Cardiac muscle cell (in vitro differentiated cells and primary cell): ENCODE measurements around the gene PKHD1. TPM values are rescaled to one million over a fixed set of nuclear protein-coding genes. Genes with fewer than 3 reads are reported as not detected.
"Not testable (repeated sequence)": the region's sequence is repeated elsewhere in the genome, so short reads cannot be mapped to it uniquely, and the experiment has no call there.

Experiments used
- DNase-seq, 2 donors: peaks; one replicate each; pipeline versions ENCODE4 v3.0.0 to v3.0.0-alpha.2; 2010 to 2017; ENCODE audit warnings: low read depth in 1 of 2, low spot score in 1 of 2
- H3K27ac ChIP-seq: fragments of 200-600 bp; sonication (generic); 2 replicates; pipeline ENCODE4 v1.5.1; 2016
- H3K27me3 ChIP-seq: fragments of 200-600 bp; sonication (generic); 2 replicates; pipeline ENCODE4 v1.6.0; 2016; ENCODE audit warnings: control low read depth
- H3K36me3 ChIP-seq: fragments of 200-600 bp; sonication (generic); 2 replicates; pipeline ENCODE4 v1.5.1; 2016; ENCODE audit warnings: control low read depth
- H3K4me1 ChIP-seq: fragments of 200-600 bp; sonication (generic); 2 replicates; pipeline ENCODE4 v1.8.1; 2017; ENCODE audit warnings: low read depth, mild to moderate bottlenecking, mixed run types
- H3K4me3 ChIP-seq: fragments of 200-600 bp; sonication (generic); 2 replicates; pipeline ENCODE4 v1.5.1; 2016; ENCODE audit warnings: mild to moderate bottlenecking
- H3K9me3 ChIP-seq: fragments of 200-600 bp; sonication (generic); 2 replicates; pipeline ENCODE4 v1.5.1; 2017; ENCODE audit warnings: low read depth, mild to moderate bottlenecking, control low read depth
- CTCF ChIP-seq: IDR thresholded peaks from 2 replicates; pipeline ENCODE4 v1.5.1; 2012; ENCODE audit warnings: low read depth, mild to moderate bottlenecking, low read length
- polyA plus RNA-seq: library from polyadenylated mRNA; unstranded; fragments of >200 nt; fragmentation: Nextera tagmentation; extraction: Ambion mirVana; gene quantifications from 2 replicates; pipeline ENCODE4 v1.2.1, GENCODE V29; 2016
- total RNA-seq: library from RNA; depleted of rRNA; stranded (reverse); fragments of >200 nt; gene quantifications from 2 replicates; pipeline ENCODE4 v1.2.3, GENCODE V29; 2016

Gene PKHD1
- total and polyA plus RNA-seq, 2 experiments from 2014 or later: not detected

DNA sequence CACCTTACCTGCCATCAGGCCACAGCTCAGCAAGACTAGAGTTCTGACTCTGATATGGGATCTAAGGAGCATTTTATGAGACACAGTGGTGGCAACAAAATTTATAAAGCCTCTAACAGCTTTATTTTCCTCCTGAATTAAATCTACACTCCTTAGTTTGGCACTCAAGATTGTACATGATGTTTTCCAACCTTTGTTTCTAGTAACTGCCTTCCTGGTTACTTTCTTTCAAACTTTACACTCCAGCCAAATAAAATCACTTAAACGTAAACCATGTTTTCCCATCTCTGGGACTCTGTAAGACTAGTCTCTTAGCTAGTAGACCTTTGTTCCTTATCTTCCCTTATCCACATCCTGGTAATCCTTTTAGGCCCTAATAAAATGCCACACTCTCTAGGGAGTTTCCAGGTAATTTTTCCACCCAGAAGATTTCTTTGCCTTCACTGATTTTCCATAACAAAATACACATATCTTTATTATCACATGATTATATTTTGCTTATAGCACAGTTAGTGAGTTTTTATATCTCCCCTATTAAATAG lies 92.1 kb downstream of the PKHD1 start:
- TF ChIP-seq CTCF: no peak
- H3K27ac ChIP-seq: no peak overlapping the region
- H3K4me1 ChIP-seq: peaks cover 3% of the 10 kb centered on the region
- DNase-seq: no peak
- no peaks in the 10 kb centered on the region for H3K9me3 ChIP-seq
- H3K4me3 ChIP-seq: no peak overlapping the region
- peaks cover 9% of the 10 kb centered on the region for H3K27me3 ChIP-seq
- H3K36me3 ChIP-seq: no peaks in the 10 kb centered on the region

DNA sequence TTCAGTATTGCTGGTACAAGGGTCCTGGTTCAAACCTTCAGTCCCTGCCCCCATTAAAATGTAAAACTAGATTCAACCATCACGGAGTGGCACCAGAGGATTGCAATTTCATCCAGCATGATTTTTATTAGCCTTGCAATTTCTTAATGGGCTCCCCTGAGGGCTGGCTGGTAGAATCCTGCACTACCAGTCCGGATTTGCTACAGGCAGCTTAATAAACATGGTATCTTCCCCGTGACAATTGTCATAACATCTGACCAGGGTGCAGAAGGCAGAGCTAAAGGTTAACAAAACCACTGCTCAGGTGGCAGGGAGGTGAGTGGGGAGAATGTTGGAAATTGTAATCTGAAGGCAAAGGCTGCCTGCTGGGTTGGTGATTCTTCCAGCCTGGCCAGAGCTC lies 94.5 kb downstream of the PKHD1 start:
- TF ChIP-seq CTCF: no peak

DNA sequence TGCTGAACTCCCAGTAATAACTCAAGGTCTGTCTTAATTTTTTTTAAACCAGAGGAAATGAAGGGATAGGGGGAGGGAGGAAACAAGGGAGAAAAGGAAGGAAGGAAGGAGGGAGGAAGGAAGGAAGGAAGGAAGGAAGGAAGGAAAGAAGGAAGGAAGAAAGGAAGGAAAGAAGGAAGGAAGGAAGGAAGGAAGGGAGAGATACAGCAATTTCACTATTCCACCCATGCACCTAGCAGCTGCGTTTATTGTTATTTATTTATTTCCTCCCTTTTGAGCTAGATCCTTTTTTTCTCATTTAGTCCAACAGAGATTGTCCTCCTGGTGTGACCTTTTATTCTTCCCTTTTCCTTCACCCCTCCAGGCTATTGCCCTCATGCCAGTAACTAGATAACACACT lies 97.6 kb downstream of the PKHD1 start:
- Histone ChIP-seq H3K36me3 (no peaks in the 10 kb centered on the region), H3K4me1 (no peaks in the 10 kb centered on the region), H3K4me3 (no peak overlapping the region), H3K27me3 (peaks cover 9% of the 10 kb centered on the region), H3K9me3 (no peaks in the 10 kb centered on the region), H3K27ac (no peak overlapping the region)
- no peak for DNase-seq
- TF ChIP-seq CTCF: no peak

More for the DNA sequence above, 94.5 kb downstream of the PKHD1 start:
- DNase-seq: no peak
- peaks cover 9% of the 10 kb centered on the region for H3K27me3 ChIP-seq
- H3K36me3 ChIP-seq: no peaks in the 10 kb centered on the region
- H3K4me1 ChIP-seq: peaks cover 3% of the 10 kb centered on the region
- H3K4me3 ChIP-seq: no peak overlapping the region
- no peak overlapping the region for H3K27ac ChIP-seq
- H3K9me3 ChIP-seq: no peaks in the 10 kb centered on the region

GRCh38 chr6:51986864-51987263 lies 100.5 kb downstream of the PKHD1 start:
- H3K36me3 ChIP-seq: no peaks in the 10 kb centered on the region
- no peak for DNase-seq
- H3K4me3 ChIP-seq: no peak overlapping the region
- H3K9me3 ChIP-seq: no peaks in the 10 kb centered on the region
- H3K4me1 ChIP-seq: no peaks in the 10 kb centered on the region
- no peak for TF ChIP-seq CTCF
- no peak overlapping the region for H3K27ac ChIP-seq
- H3K27me3 ChIP-seq: no peaks in the 10 kb centered on the region

DNA sequence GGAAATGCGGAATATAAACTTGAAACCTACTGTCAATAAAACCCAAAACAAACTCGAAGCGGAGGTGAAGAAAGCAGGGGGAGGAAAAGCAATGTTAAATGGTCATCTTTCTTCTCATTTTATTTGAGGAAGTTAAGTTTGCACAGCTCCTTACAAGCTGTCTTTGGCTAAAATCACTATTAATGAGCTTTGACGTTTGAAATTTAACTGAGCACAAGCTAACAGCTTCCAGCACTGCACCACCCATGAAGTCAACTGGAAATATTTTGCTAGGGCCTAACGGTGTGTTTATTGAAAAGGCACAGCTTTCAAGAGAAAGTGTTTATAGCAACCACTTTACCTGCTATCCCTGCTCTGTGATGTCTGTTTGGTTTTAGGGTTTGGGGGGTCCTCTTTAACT lies 103.8 kb downstream of the PKHD1 start:
- no peak for TF ChIP-seq CTCF

DNA sequence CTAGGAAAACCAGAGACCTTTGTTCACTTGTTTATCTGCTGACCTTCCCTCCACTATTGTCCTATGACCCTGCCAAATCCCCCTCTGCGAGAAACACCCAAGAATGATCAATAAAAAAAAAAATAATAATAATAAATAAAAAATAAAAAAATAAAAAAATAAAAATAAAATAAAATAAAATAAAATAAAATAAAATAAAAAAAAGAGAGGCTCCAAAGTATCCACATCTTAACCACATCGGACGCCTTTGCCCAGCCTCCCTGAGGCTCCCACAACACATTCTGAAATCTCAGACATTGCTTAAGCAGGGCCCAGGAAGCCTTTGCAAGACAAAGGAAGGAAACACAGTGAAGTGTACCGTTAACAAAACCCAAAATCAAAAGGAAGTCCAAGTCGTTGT lies 104.7 kb downstream of the PKHD1 start:
- not testable (repeated sequence) for H3K36me3 ChIP-seq, H3K4me1 ChIP-seq, DNase-seq, H3K27me3 ChIP-seq, H3K27ac ChIP-seq, H3K9me3 ChIP-seq, H3K4me3 ChIP-seq

More for the DNA sequence above, 103.8 kb downstream of the PKHD1 start:
- Histone ChIP-seq H3K27ac (no peak overlapping the region), H3K4me1 (no peaks in the 10 kb centered on the region), H3K36me3 (no peaks in the 10 kb centered on the region), H3K4me3 (no peak overlapping the region), H3K27me3 (no peaks in the 10 kb centered on the region), H3K9me3 (no peaks in the 10 kb centered on the region)
- DNase-seq: no peak
